H1 (cell line): ENCODE results near the gene AP2A2. TPM values are rescaled to one million over a fixed set of nuclear protein-coding genes. Genes with fewer than 3 reads are reported as not detected.

Experiments used
- CHD1 ChIP-seq: IDR thresholded peaks from 2 replicates; pipeline ENCODE4 v1.6.1; 2012; ENCODE audit warnings: low read depth, low read length, improper control_type of control experiment
- CHD2 ChIP-seq: IDR thresholded peaks from 2 replicates; pipeline ENCODE4 v1.6.1; 2012; ENCODE audit warnings: low read length, improper control_type of control experiment
- EGR1 ChIP-seq: IDR thresholded peaks from 2 replicates; pipeline ENCODE4 v1.6.1; 2011; ENCODE audit warnings: low read depth, low read length, borderline replicate concordance
- EP300 ChIP-seq, 2 experiments: IDR thresholded peaks; 1 replicate in 1 of 2; 2 replicates in 1 of 2; pipeline ENCODE4 v1.6.1; 2011 to 2012; ENCODE audit warnings: low read depth in 2 of 2, low read length in 2 of 2, mild to moderate bottlenecking in 2 of 2, borderline replicate concordance in 1 of 2, inconsistent platforms in 1 of 2, moderate library complexity in 1 of 2
- JUND ChIP-seq: IDR thresholded peaks from 2 replicates; pipeline ENCODE4 v1.6.1; 2011; ENCODE audit warnings: mild to moderate bottlenecking, improper control_type of control experiment, low read length
- KDM1A ChIP-seq: fragments of 200-600, 300-600 bp; sonication (generic); IDR thresholded peaks from 2 replicates; pipeline ENCODE4 v1.7.1; 2016; ENCODE audit warnings: mild to moderate bottlenecking, low read length, borderline replicate concordance
- KDM4A ChIP-seq: IDR thresholded peaks from one replicate; pipeline ENCODE4 v1.7.1; 2012; ENCODE audit warnings: low read depth, mild to moderate bottlenecking, moderate library complexity, low read length, inconsistent platforms; ENCODE audit not compliant: severe bottlenecking
- MAFK ChIP-seq: IDR thresholded peaks from 2 replicates; pipeline ENCODE4 v1.6.1; 2012; ENCODE audit warnings: low read depth, mild to moderate bottlenecking, improper control_type of control experiment, low read length
- POLR2AphosphoS5 ChIP-seq: IDR thresholded peaks from 2 replicates; pipeline ENCODE4 v1.6.1; 2011; ENCODE audit warnings: low read depth, low read length
- RBBP5 ChIP-seq: IDR thresholded peaks from 2 replicates; pipeline ENCODE4 v1.7.1; 2012; ENCODE audit warnings: low read depth, mild to moderate bottlenecking, inconsistent platforms, low read length, moderate library complexity, borderline replicate concordance
- SIRT6 ChIP-seq: IDR thresholded peaks from one replicate; pipeline ENCODE4 v1.7.1; 2012; ENCODE audit warnings: low read length, inconsistent platforms
- SRF ChIP-seq: IDR thresholded peaks from 2 replicates; pipeline ENCODE4 v1.6.1; 2011; ENCODE audit warnings: mild to moderate bottlenecking, low read depth, low read length, moderate library complexity
- ZNF274 ChIP-seq: IDR thresholded peaks from 2 replicates; pipeline ENCODE4 v1.7.0; 2012; ENCODE audit warnings: low read length, borderline replicate concordance; ENCODE audit errors: extremely low read depth
- polyA plus RNA-seq, 7 experiments: library from polyadenylated mRNA; depleted of rRNA in 3 of 7; stranded (reverse) in 5 of 7; unstranded in 2 of 7; fragments of >200 nt in 5 of 7; fragments of 200-250 nt in 2 of 7; gene quantifications; 1 replicate in 5 of 7; 2 replicates in 1 of 7; 4 replicates in 1 of 7; pipeline versions ENCODE4 v1.2.1 to v1.2.3, GENCODE V29; 2011 to 2013; ENCODE audit warnings: missing spikeins in 2 of 7, mixed read lengths in 2 of 7
- total RNA-seq: library from RNA; stranded (reverse); fragmentation: NEBNext Ultra II Directional; extraction: Animal tissue kit (Norgen Biotek cat#: 25700); gene quantifications from 2 replicates; pipeline ENCODE4 v1.2.1, GENCODE V29; 2021
- TF ChIP-seq, protein P1 (sequence below): IDR thresholded peaks from 2 replicates; pipeline ENCODE4 v1.6.1; 2011; ENCODE audit warnings: low read length, improper control_type of control experiment
- TF ChIP-seq, protein P2 (sequence below): IDR thresholded peaks from 2 replicates; pipeline ENCODE4 v1.6.1; 2012; ENCODE audit warnings: inconsistent platforms
- TF ChIP-seq, protein P3 (sequence below), 3 experiments: IDR thresholded peaks; 1 replicate in 2 of 3; 2 replicates in 1 of 3; pipeline versions ENCODE4 v1.5.1 to v1.6.1; 2011; ENCODE audit warnings: low read length in 3 of 3, mild to moderate bottlenecking in 3 of 3, inconsistent platforms in 2 of 3, low read depth in 1 of 3, moderate library complexity in 1 of 3; ENCODE audit not compliant: insufficient read depth in 1 of 3; ENCODE audit errors: control extremely low read depth in 1 of 3

Gene AP2A2
- total and polyA plus RNA-seq, 2 of the 8 experiments (the other 6 are each of a cell fraction or from before 2014, with no cell fraction given) = 50.0 to 65.0 TPM

DNA sequence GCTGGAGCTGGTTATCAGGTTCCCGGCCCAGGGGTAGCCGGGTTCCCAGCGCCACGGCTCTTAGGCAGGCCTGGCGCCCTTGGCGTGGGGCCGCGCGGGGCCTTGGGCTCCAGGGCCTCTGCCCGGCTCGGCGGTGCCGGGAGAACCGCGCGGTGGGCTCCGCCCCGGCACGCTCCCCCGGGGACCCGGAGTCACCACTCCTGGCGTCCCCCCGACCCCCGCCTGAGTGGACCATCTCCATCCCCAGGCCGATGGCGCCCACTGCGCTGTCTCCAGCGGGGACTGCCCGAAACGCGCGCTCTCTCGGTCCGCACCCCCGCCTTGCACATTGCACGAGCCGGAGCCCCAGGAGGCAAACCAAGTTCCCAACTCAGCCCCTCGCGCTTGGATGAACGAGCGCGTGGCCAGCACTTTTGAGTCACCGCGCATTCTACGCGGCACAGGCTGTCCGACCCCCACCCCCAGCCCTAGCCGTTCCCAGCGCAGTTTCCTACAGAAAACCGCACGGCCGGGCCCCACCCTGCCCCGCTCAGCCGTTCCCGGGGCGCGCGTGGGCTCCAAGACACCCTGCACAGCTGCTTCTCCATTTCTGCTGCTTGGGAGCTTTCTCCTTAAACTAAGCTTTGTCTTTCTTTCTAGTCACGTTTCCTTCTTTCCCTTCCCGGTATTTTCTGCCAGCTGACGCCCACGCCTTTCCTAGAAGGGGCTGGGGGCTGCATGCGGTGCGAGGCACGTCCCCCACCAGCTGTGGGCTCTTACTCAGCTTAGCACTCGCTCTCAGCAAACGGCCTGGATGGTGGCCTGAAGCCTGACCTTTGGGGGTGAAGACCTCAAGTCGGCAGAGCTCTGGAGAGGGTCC, 14.4 kb upstream of the AP2A2 start (continued):
- TF ChIP-seq EGR1 (peak; percentile 87; the same call in 1 of the 2 replicates), EP300 (IDR thresholded peaks at IDR 0.05; ENCODE audit: borderline replicate concordance in 1 of 2, low read depth in 2 of 2, low read length in 2 of 2) (peak in 1 of 2 experiments; percentile 27; a peak in 1 of 3 replicates), MAFK (no peak), CHD1 (no peak), SIRT6 (no peak), POLR2AphosphoS5 (0 out of 2 replicates have a peak, but pooled peaks have one; percentile 40), CHD2 (no peak), JUND (0 out of 2 replicates have a peak, but pooled peaks have one; percentile 55), RBBP5 (0 out of 2 replicates have a peak, but pooled peaks have one; percentile 36), SRF (no peak), KDM1A (no peak), ZNF274 (no peak), KDM4A (peak; percentile 51)
- TF ChIP-seq, protein P1, sequence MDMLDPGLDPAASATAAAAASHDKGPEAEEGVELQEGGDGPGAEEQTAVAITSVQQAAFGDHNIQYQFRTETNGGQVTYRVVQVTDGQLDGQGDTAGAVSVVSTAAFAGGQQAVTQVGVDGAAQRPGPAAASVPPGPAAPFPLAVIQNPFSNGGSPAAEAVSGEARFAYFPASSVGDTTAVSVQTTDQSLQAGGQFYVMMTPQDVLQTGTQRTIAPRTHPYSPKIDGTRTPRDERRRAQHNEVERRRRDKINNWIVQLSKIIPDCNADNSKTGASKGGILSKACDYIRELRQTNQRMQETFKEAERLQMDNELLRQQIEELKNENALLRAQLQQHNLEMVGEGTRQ = no peak
- TF ChIP-seq, protein P2, sequence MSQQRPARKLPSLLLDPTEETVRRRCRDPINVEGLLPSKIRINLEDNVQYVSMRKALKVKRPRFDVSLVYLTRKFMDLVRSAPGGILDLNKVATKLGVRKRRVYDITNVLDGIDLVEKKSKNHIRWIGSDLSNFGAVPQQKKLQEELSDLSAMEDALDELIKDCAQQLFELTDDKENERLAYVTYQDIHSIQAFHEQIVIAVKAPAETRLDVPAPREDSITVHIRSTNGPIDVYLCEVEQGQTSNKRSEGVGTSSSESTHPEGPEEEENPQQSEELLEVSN = peak; percentile 87
- TF ChIP-seq, protein P3, sequence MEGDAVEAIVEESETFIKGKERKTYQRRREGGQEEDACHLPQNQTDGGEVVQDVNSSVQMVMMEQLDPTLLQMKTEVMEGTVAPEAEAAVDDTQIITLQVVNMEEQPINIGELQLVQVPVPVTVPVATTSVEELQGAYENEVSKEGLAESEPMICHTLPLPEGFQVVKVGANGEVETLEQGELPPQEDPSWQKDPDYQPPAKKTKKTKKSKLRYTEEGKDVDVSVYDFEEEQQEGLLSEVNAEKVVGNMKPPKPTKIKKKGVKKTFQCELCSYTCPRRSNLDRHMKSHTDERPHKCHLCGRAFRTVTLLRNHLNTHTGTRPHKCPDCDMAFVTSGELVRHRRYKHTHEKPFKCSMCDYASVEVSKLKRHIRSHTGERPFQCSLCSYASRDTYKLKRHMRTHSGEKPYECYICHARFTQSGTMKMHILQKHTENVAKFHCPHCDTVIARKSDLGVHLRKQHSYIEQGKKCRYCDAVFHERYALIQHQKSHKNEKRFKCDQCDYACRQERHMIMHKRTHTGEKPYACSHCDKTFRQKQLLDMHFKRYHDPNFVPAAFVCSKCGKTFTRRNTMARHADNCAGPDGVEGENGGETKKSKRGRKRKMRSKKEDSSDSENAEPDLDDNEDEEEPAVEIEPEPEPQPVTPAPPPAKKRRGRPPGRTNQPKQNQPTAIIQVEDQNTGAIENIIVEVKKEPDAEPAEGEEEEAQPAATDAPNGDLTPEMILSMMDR (IDR thresholded peaks at IDR 0.05; ENCODE audit: control extremely low read depth in 1 of 3, insufficient read depth in 1 of 3, low read depth in 1 of 3, low read length in 3 of 3) = peak in 1 of 3 experiments; percentile 5; a peak in 1 of 4 replicates
